ENCODE measurements around the gene REPIN1.

DNA sequence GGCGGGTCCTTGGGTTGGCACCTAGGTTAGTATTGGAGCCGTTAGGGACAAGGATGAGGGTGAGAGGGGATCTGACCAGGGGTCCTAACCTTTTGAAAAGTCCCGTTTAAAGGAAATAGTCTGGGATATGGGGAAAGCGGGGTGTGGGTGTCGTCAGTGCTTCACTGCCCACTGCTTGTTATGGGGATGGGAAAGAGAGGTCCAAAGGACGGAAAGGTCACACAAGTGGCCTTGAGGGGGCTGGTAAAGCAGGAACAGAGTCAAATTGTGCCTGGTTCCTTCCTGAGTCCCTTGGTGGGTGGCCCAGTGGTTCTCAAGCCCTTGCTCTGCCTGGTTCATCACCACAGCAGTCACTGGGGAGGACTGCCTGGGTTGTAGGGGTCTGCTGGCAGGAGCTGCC is 7.9 kb downstream of the REPIN1 start:
- TF ChIP-seq, protein P1, sequence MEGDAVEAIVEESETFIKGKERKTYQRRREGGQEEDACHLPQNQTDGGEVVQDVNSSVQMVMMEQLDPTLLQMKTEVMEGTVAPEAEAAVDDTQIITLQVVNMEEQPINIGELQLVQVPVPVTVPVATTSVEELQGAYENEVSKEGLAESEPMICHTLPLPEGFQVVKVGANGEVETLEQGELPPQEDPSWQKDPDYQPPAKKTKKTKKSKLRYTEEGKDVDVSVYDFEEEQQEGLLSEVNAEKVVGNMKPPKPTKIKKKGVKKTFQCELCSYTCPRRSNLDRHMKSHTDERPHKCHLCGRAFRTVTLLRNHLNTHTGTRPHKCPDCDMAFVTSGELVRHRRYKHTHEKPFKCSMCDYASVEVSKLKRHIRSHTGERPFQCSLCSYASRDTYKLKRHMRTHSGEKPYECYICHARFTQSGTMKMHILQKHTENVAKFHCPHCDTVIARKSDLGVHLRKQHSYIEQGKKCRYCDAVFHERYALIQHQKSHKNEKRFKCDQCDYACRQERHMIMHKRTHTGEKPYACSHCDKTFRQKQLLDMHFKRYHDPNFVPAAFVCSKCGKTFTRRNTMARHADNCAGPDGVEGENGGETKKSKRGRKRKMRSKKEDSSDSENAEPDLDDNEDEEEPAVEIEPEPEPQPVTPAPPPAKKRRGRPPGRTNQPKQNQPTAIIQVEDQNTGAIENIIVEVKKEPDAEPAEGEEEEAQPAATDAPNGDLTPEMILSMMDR (conservative IDR thresholded peaks at IDR 0.05; ENCODE audit: low read depth, low read length): no peak
- no peak for TF ChIP-seq EZH2 (IDR thresholded peaks at IDR 0.05; ENCODE audit: borderline replicate concordance, low read depth, low read length, poor library complexity, severe bottlenecking)

Measured in A673 (cell line).